ENCODE results near the gene GDF15. TPM values are rescaled to one million over a fixed set of nuclear protein-coding genes. Genes with fewer than 3 reads are reported as not detected.

GDF15 gene
- total RNA-seq, 4 donors from 2014 or later: 36.3 to 77.0 (median 58.9) TPM

GRCh38 chr19:18340190-18340989 lies 45.6 kb upstream of the GDF15 start, which contains the start of gene PGPEP1:
PGPEP1 (plus strand) TSS chr19:18340598; CDS start chr19:18340682, 84 bp downstream.
- Histone ChIP-seq H3K4me1 (peaks cover 0 to 48% (median 23%) of the 10 kb centered on the region in 4 donors), H3K27me3 (no peaks in the 10 kb centered on the region), H3K36me3 (no peaks in the 10 kb centered on the region), H3K27ac (peak within 1 kb of the TSS; percentile 88 to 93 (median 90)), H3K4me3 (peak within 1 kb of the TSS; percentile 54 to 87 (median 74)), H3K9me3 (no peaks in the 10 kb centered on the region)
- intact Hi-C loops (cut with DNase I; ENCODE audit: low total_unique reads): no loop called here
- in situ Hi-C loops (cut with MboI; ENCODE audit: low pct_ligation_motif_present in 1 of 4, low pct_unique_long_range_greater_than_20kb in 1 of 4, low sequenced_read_pairs in 3 of 4): loop anchor here in 2 of 4 donors (5.0 to 25.0 kb wide), 3 partner anchors 54 to 128 kb away; partner anchors contain the start of genes LRRC25 (in 1 of the 2) and RAB3A (in 1 of the 2)
- WGBS, 2 donors (ENCODE audit: low coverage in 1 of 2): 4 to 75% methylated on average over 1 to 46 of the region's 69 CpGs
- TF ChIP-seq POLR2A (IDR thresholded peaks at IDR 0.05) (peak; percentile 73), POLR2AphosphoS5 (IDR thresholded peaks at IDR 0.05) (peak; percentile 67 to 79 (median 69))
- TF ChIP-seq, protein P1, sequence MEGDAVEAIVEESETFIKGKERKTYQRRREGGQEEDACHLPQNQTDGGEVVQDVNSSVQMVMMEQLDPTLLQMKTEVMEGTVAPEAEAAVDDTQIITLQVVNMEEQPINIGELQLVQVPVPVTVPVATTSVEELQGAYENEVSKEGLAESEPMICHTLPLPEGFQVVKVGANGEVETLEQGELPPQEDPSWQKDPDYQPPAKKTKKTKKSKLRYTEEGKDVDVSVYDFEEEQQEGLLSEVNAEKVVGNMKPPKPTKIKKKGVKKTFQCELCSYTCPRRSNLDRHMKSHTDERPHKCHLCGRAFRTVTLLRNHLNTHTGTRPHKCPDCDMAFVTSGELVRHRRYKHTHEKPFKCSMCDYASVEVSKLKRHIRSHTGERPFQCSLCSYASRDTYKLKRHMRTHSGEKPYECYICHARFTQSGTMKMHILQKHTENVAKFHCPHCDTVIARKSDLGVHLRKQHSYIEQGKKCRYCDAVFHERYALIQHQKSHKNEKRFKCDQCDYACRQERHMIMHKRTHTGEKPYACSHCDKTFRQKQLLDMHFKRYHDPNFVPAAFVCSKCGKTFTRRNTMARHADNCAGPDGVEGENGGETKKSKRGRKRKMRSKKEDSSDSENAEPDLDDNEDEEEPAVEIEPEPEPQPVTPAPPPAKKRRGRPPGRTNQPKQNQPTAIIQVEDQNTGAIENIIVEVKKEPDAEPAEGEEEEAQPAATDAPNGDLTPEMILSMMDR (IDR thresholded peaks at IDR 0.05): no peak
- DNase-seq: peak; percentile 83

DNA sequence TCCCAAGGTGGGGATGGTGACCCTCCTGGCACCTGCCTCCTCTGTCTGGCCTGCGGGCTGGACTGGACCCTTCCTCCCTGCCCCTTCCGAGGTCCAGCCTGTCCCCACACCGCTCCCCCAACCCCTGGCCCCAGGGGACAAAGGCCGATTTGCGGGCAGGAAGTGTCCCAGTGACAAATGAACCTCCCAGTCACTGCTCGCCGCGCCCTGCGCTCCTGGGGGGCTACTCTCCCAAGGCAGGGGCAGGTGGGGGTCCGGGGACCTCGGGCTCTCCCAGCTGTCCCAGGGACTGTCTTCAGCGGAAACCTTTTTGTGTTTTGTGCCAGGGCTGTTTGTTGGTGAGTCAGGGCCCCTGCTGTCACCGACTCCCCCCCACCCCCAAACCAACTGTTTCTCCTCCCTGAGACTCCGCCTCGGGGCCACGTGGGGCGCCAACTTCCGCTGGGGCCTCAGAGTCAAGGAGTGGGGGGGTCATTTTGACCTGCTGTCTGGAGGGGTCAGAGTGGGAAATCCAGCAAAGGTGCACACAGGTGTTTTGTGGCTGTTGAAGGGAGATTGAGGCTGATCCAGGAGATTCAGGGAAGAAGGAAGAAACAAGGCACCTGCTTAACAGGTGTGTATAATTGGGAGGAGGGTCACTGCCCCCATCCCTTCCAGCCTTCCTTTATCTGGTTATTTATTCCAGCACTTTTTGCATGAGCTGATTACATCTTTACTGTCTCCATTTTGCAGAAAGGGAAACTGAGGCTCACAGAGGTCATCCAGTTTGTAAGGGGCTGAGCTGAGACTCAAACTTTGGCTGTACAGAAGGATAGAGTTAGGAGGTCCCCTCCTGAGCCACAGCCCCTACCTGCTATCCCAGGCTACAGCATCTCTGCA lies 44.7 kb upstream of the GDF15 start:
- Histone ChIP-seq H3K9me3 (no peaks in the 10 kb centered on the region), H3K4me3 (peak overlapping the region; percentile 54 to 87 (median 74)), H3K36me3 (no peaks in the 10 kb centered on the region), H3K27ac (peak overlapping the region; percentile 88 to 93 (median 90)), H3K4me1 (peaks cover 0 to 54% (median 27%) of the 10 kb centered on the region in 4 donors), H3K27me3 (no peaks in the 10 kb centered on the region)
- DNase-seq: peak; percentile 78
- intact Hi-C loops (cut with DNase I; ENCODE audit: low total_unique reads) (no loop called here), in situ Hi-C loops (cut with MboI; ENCODE audit: low pct_ligation_motif_present in 1 of 4, low pct_unique_long_range_greater_than_20kb in 1 of 4, low sequenced_read_pairs in 3 of 4) (loop anchor here in 2 of 4 donors (5.0 to 25.0 kb wide), 3 partner anchors 54 to 129 kb away; partner anchors contain the start of genes LRRC25 (in 1 of the 2) and RAB3A (in 1 of the 2))
- TF ChIP-seq POLR2AphosphoS5 (IDR thresholded peaks at IDR 0.05) (peak; percentile 20 to 72 (median 50)), POLR2A (IDR thresholded peaks at IDR 0.05) (peak; percentile 72), EP300 (IDR thresholded peaks at IDR 0.05; ENCODE audit: low read depth) (no peak)
- TF ChIP-seq, protein P1 (IDR thresholded peaks at IDR 0.05): peak in 2 of 5 experiments; percentile 13 to 27
- WGBS, 2 donors (ENCODE audit: low coverage in 1 of 2): 1 to 9% methylated on average over 6 to 14 of the region's 18 CpGs

DNA sequence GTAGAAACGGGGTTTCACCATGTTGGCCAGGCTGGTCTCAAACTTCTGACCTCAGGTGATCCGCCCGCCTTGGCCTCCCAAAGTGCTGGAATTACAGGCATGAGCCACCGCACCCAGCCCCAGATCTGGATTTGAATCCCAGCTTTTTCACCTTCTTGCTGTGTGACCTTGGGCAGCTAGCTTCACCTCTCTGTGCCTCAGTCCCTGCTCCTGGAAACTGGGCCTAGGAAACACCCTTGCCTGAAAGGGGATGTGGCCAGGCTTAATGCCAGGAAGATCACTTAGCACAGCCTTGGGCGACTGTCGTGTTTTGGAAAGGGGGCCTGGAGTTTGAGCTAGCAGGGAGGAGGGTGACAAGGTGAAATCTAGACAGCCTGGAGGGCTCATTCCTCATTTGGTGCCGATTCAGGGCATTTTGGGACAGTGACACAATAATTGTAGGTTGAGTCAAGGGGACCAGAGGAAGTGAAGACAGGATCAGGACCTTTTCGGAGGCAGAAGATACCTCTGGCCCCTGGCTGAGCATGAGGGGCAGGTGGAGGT lies 43.8 kb upstream of the GDF15 start:
- DNase-seq: no peak
- Histone ChIP-seq H3K4me1 (peaks cover 0 to 55% (median 28%) of the 10 kb centered on the region in 4 donors), H3K36me3 (no peaks in the 10 kb centered on the region), H3K27me3 (no peaks in the 10 kb centered on the region), H3K4me3 (peak overlapping the region in 1 of 4 donors; percentile 73), H3K27ac (peak overlapping the region; percentile 88 to 93 (median 90)), H3K9me3 (no peaks in the 10 kb centered on the region)
- TF ChIP-seq POLR2A (IDR thresholded peaks at IDR 0.05): no peak
- TF ChIP-seq EP300 (IDR thresholded peaks at IDR 0.05; ENCODE audit: low read depth): no peak
- no peak for TF ChIP-seq POLR2AphosphoS5 (IDR thresholded peaks at IDR 0.05)
- TF ChIP-seq, protein P1 (IDR thresholded peaks at IDR 0.05): no peak
- intact Hi-C loops (cut with DNase I; ENCODE audit: low total_unique reads): no loop called here
- in situ Hi-C loops (cut with MboI; ENCODE audit: low pct_ligation_motif_present in 1 of 4, low pct_unique_long_range_greater_than_20kb in 1 of 4, low sequenced_read_pairs in 3 of 4): loop anchor here in 2 of 4 donors (5.0 to 25.0 kb wide), 3 partner anchors 53 to 130 kb away; partner anchors contain the start of genes LRRC25 (in 1 of the 2) and RAB3A (in 1 of the 2)
- 40 to 84% methylated on average over 1 to 8 of the region's 8 CpGs for WGBS, 2 donors (ENCODE audit: low coverage in 1 of 2)

All from transverse colon (tissue), 4 donors.